ENCODE results near the gene SNCAIP.
"Not testable (repeated sequence)": the region's sequence is repeated elsewhere in the genome, so short reads cannot be mapped to it uniquely, and the experiment has no call there.

The SNCAIP gene

GRCh38 chr5:122471031-122471751 is 159.2 kb downstream of the SNCAIP start:
- no peak for DNase-seq

GRCh38 chr5:122471752-122472061 is 159.7 kb downstream of the SNCAIP start:
- no peak for DNase-seq

- DNase-seq: no peak
Measured at GRCh38 chr5:122473138-122473843, 161.3 kb downstream of the SNCAIP start.

GRCh38 chr5:122473941-122474340 is 161.9 kb downstream of the SNCAIP start:
- DNase-seq: no peak

GRCh38 chr5:122478741-122479442 is 166.9 kb downstream of the SNCAIP start:
- DNase-seq: no peak

GRCh38 chr5:122480146-122480545 is 168.1 kb downstream of the SNCAIP start:
- no peak for DNase-seq

GRCh38 chr5:122484103-122484502 is 172.1 kb downstream of the SNCAIP start:
- no peak for DNase-seq

- no peak for DNase-seq
Measured at GRCh38 chr5:122485226-122485625, 173.2 kb downstream of the SNCAIP start.

GRCh38 chr5:122486616-122487015 is 174.6 kb downstream of the SNCAIP start:
- DNase-seq: not testable (repeated sequence)

GRCh38 chr5:122490718-122491117 is 178.7 kb downstream of the SNCAIP start:
- DNase-seq: no peak

- no peak for DNase-seq
Measured at GRCh38 chr5:122492675-122493074, 180.6 kb downstream of the SNCAIP start.

- no peak for DNase-seq
Measured at GRCh38 chr5:122493091-122494021, 181.3 kb downstream of the SNCAIP start.

GRCh38 chr5:122494109-122494508 is 182.1 kb downstream of the SNCAIP start:
- no peak for DNase-seq

GRCh38 chr5:122498163-122498562 is 186.1 kb downstream of the SNCAIP start:
- DNase-seq: no peak

- DNase-seq: no peak
Measured at GRCh38 chr5:122499585-122499984, 187.5 kb downstream of the SNCAIP start.

GRCh38 chr5:122500245-122501088 is 188.4 kb downstream of the SNCAIP start:
- no peak for DNase-seq

GRCh38 chr5:122501089-122501435 is 189.0 kb downstream of the SNCAIP start:
- no peak for DNase-seq

GRCh38 chr5:122507045-122507444 is 195.0 kb downstream of the SNCAIP start:
- no peak for DNase-seq

- no peak for DNase-seq
Measured at GRCh38 chr5:122507581-122507980, 195.5 kb downstream of the SNCAIP start.

GRCh38 chr5:122508623-122509022 is 196.6 kb downstream of the SNCAIP start:
- no peak for DNase-seq

Measured in CD4-positive, alpha-beta T cell treated with Interleukin-12 subunit alpha and Interleukin-12 subunit beta, for 1 hour (primary cell).